Erythroblast (primary cell): ENCODE data around the gene PAEP.

Experiments
- GATA1 ChIP-seq: IDR thresholded peaks from 2 replicates; pipeline ENCODE4 v1.6.1; 2011; ENCODE audit warnings: low read depth, mild to moderate bottlenecking, control low read depth, low read length, moderate library complexity
- POLR2A ChIP-seq: IDR thresholded peaks from 2 replicates; pipeline ENCODE4 v1.6.1; 2011; ENCODE audit warnings: mild to moderate bottlenecking, low read length

GRCh38 chr9:135615666-135616618 lies 54.4 kb downstream of the PAEP start:
- no peak for TF ChIP-seq POLR2A
- no peak for TF ChIP-seq GATA1
